H1 (cell line): Measurements from ENCODE around the gene ATG7. TPM values are rescaled to one million over a fixed set of nuclear protein-coding genes. Genes with fewer than 3 reads are reported as not detected.

Experiments
- CTCF ChIA-PET: fragments of 300-600 bp; sonication (Branson Sonifier 250); formaldehyde crosslinking; loops from one replicate; lab custom pipeline; 2021; ENCODE audit not compliant: partially characterized antibody; lab: Charles Lee
- POLR2A ChIA-PET: fragments of 300-600 bp; sonication (Branson Sonifier 250); formaldehyde crosslinking; loops from one replicate; lab custom pipeline; 2021; ENCODE audit warnings: inconsistent platforms; ENCODE audit not compliant: partially characterized antibody; lab: Charles Lee
- DNase-seq, 2 experiments: peaks; one replicate each; pipeline versions ENCODE4 v3.0.0 to v3.0.0-alpha.2; 2010 to 2022; ENCODE audit warnings: low spot score in 2 of 2, low read depth in 1 of 2, mixed read lengths in 1 of 2
- FAIRE-seq: peaks from 2 replicates; lab custom pipeline; 2011; peaks lifted over from hg19 to GRCh38; lab: Jason Lieb, UNC
- H2AFZ ChIP-seq: 2 replicates; pipeline ENCODE4 v1.8.1; 2012; ENCODE audit warnings: low read length, inconsistent platforms
- H2AK5ac ChIP-seq: 2 replicates; pipeline ENCODE4 v1.6.1; 2013; ENCODE audit warnings: low read depth, low read length
- H2BK120ac ChIP-seq: replicated peaks from 2 replicates; pipeline ENCODE3; 2013; ENCODE audit warnings: low read depth, low read length, inconsistent platforms
- H2BK12ac ChIP-seq: 2 replicates; pipeline ENCODE4 v1.6.1; 2013; ENCODE audit warnings: low read depth, low read length
- H2BK15ac ChIP-seq: 2 replicates; pipeline ENCODE4 v1.6.1; 2013; ENCODE audit warnings: low read length
- H2BK20ac ChIP-seq: 2 replicates; pipeline ENCODE4 v1.6.1; 2013; ENCODE audit warnings: low read length
- H2BK5ac ChIP-seq: 2 replicates; pipeline ENCODE4 v1.6.1; 2013; ENCODE audit warnings: low read depth, low read length
- H3K14ac ChIP-seq: 2 replicates; pipeline ENCODE4 v1.6.1; 2013; ENCODE audit warnings: inconsistent platforms; ENCODE audit not compliant: insufficient read length
- H3K18ac ChIP-seq: 2 replicates; pipeline ENCODE4 v1.6.1; 2013; ENCODE audit warnings: low read length; ENCODE audit errors: extremely low read depth
- H3K23ac ChIP-seq: 2 replicates; pipeline ENCODE4 v1.6.1; 2013; ENCODE audit warnings: inconsistent platforms; ENCODE audit not compliant: insufficient read length
- H3K23me2 ChIP-seq: 2 replicates; pipeline ENCODE4 v1.6.1; 2013; ENCODE audit warnings: low read depth, low read length
- H3K27ac ChIP-seq: 2 replicates; pipeline ENCODE4 v1.6.1; 2011; ENCODE audit warnings: low read depth, low read length, inconsistent platforms
- H3K27me3 ChIP-seq, 4 experiments: replicated peaks in 1 of 4; 1 replicate in 1 of 4; 2 replicates in 3 of 4; pipeline versions ENCODE4 v1.6.1 to v1.8.1; 2011 to 2013; ENCODE audit warnings: low read length in 3 of 4, mild to moderate bottlenecking in 3 of 4, inconsistent platforms in 2 of 4, mixed read lengths in 2 of 4, moderate library complexity in 1 of 4; ENCODE audit not compliant: control insufficient read depth in 3 of 4, insufficient read depth in 3 of 4; ENCODE audit errors: extremely low read depth in 1 of 4
- H3K36me3 ChIP-seq, 4 experiments: 2 replicates each; pipeline versions ENCODE4 v1.6.1 to v1.8.1; 2011 to 2013; ENCODE audit warnings: mild to moderate bottlenecking in 4 of 4, low read length in 3 of 4, moderate library complexity in 2 of 4, control low read depth in 1 of 4, inconsistent platforms in 1 of 4; ENCODE audit not compliant: insufficient read depth in 4 of 4, control insufficient read depth in 2 of 4
- H3K4ac ChIP-seq: replicated peaks from 2 replicates; pipeline ENCODE3; 2013; ENCODE audit warnings: low read length, low read depth, mixed read lengths, inconsistent platforms; ENCODE audit not compliant: insufficient read length
- H3K4me1 ChIP-seq, 4 experiments: replicated peaks in 1 of 4; 1 replicate in 1 of 4; 2 replicates in 3 of 4; pipeline versions ENCODE4 v1.6.1 to v1.8.1; 2011 to 2013; ENCODE audit warnings: low read length in 3 of 4, inconsistent platforms in 2 of 4, mixed read lengths in 1 of 4; ENCODE audit not compliant: insufficient read depth in 4 of 4, control insufficient read depth in 3 of 4
- H3K4me2 ChIP-seq, 2 experiments: 2 replicates each; pipeline versions ENCODE4 v1.6.1 to v1.8.1; 2011 to 2013; ENCODE audit warnings: low read depth in 2 of 2, low read length in 2 of 2, control low read depth in 1 of 2, inconsistent platforms in 1 of 2, mild to moderate bottlenecking in 1 of 2; ENCODE audit not compliant: insufficient read depth in 1 of 2
- H3K4me3 ChIP-seq, 4 experiments: fragments of 200-600, 300-600 bp in 1 of 4; sonication (generic), shearing (Covaris generic), sonication (Bioruptor Twin) in 1 of 4; 2 replicates each; pipeline versions ENCODE4 v1.5.1 to v1.8.1; 2011 to 2016; ENCODE audit warnings: low read length in 4 of 4, low read depth in 3 of 4, control low read depth in 2 of 4, inconsistent platforms in 2 of 4, mild to moderate bottlenecking in 2 of 4, mixed read lengths in 1 of 4, moderate library complexity in 1 of 4; ENCODE audit not compliant: insufficient read depth in 2 of 4; ENCODE audit errors: extremely low read depth in 1 of 4
- H3K56ac ChIP-seq: replicated peaks from 2 replicates; pipeline ENCODE3; 2013; ENCODE audit warnings: low read depth, mild to moderate bottlenecking, mixed read lengths, low read length, inconsistent platforms; ENCODE audit not compliant: insufficient read length
- H3K79me1 ChIP-seq: 2 replicates; pipeline ENCODE4 v1.6.1; 2013; ENCODE audit warnings: low read depth, low read length, control low read depth
- H3K79me2 ChIP-seq, 2 experiments: 2 replicates each; pipeline versions ENCODE4 v1.6.1 to v1.8.1; 2012 to 2013; ENCODE audit warnings: low read length in 2 of 2, mild to moderate bottlenecking in 2 of 2, inconsistent platforms in 1 of 2; ENCODE audit not compliant: insufficient read depth in 2 of 2, control insufficient read depth in 1 of 2
- H3K9ac ChIP-seq, 4 experiments: replicated peaks in 1 of 4; 1 replicate in 1 of 4; 2 replicates in 3 of 4; pipeline versions ENCODE4 v1.6.1 to v1.8.1; 2011 to 2013; ENCODE audit warnings: low read depth in 3 of 4, low read length in 3 of 4, control low read depth in 2 of 4, mild to moderate bottlenecking in 2 of 4, moderate library complexity in 2 of 4, inconsistent platforms in 1 of 4; ENCODE audit errors: extremely low read depth in 1 of 4
- H3K9me3 ChIP-seq, 2 experiments: 2 replicates each; pipeline versions ENCODE4 v1.6.1 to v1.8.1; 2012 to 2013; ENCODE audit warnings: mild to moderate bottlenecking in 2 of 2, moderate library complexity in 2 of 2, control low read depth in 1 of 2, inconsistent platforms in 1 of 2, low read depth in 1 of 2, low read length in 1 of 2, mixed read lengths in 1 of 2; ENCODE audit not compliant: insufficient read depth in 2 of 2
- H4K20me1 ChIP-seq, 2 experiments: replicated peaks in 1 of 2; 2 replicates each; pipeline versions ENCODE3 to v1.8.1; 2011 to 2013; ENCODE audit warnings: inconsistent platforms in 2 of 2, low read length in 2 of 2, mild to moderate bottlenecking in 1 of 2; ENCODE audit not compliant: insufficient read depth in 2 of 2, control insufficient read depth in 1 of 2
- H4K5ac ChIP-seq: 2 replicates; pipeline ENCODE4 v1.6.1; 2013; ENCODE audit warnings: low read length, low read depth, mixed read lengths, inconsistent platforms; ENCODE audit not compliant: insufficient read length
- H4K8ac ChIP-seq: 2 replicates; pipeline ENCODE4 v1.8.0; 2013; ENCODE audit warnings: mild to moderate bottlenecking, moderate library complexity, low read length, inconsistent platforms; ENCODE audit not compliant: insufficient read depth; ENCODE audit errors: extremely low read depth
- H4K91ac ChIP-seq: replicated peaks from 2 replicates; pipeline ENCODE3; 2013; ENCODE audit warnings: low read length, mixed read lengths, inconsistent platforms; ENCODE audit not compliant: insufficient read length
- ATF2 ChIP-seq: IDR thresholded peaks from 2 replicates; pipeline ENCODE4 v1.6.1; 2012; ENCODE audit warnings: low read length, inconsistent platforms
- BACH1 ChIP-seq: IDR thresholded peaks from 2 replicates; pipeline ENCODE4 v1.6.1; 2012; ENCODE audit warnings: low read length, improper control_type of control experiment
- CHD1 ChIP-seq: IDR thresholded peaks from 2 replicates; pipeline ENCODE4 v1.6.1; 2012; ENCODE audit warnings: low read depth, low read length, improper control_type of control experiment
- E2F6 ChIP-seq: IDR thresholded peaks from 2 replicates; pipeline ENCODE4 v1.6.1; 2012; ENCODE audit warnings: inconsistent platforms
- EP300 ChIP-seq, 2 experiments: IDR thresholded peaks; 1 replicate in 1 of 2; 2 replicates in 1 of 2; pipeline ENCODE4 v1.6.1; 2011 to 2012; ENCODE audit warnings: low read depth in 2 of 2, low read length in 2 of 2, mild to moderate bottlenecking in 2 of 2, borderline replicate concordance in 1 of 2, inconsistent platforms in 1 of 2, moderate library complexity in 1 of 2
- HDAC2 ChIP-seq, 2 experiments: fragments of 300-600 bp in 1 of 2; sonication (generic) in 1 of 2; IDR thresholded peaks; 2 replicates each; pipeline ENCODE4 v1.6.1; 2011 to 2012; ENCODE audit warnings: low read depth in 2 of 2, low read length in 2 of 2, mild to moderate bottlenecking in 2 of 2, moderate library complexity in 2 of 2, borderline replicate concordance in 1 of 2, inconsistent platforms in 1 of 2
- MAFK ChIP-seq: IDR thresholded peaks from 2 replicates; pipeline ENCODE4 v1.6.1; 2012; ENCODE audit warnings: low read depth, mild to moderate bottlenecking, improper control_type of control experiment, low read length
- PHF8 ChIP-seq: fragments of 200-600 bp; sonication (generic); conservative IDR thresholded peaks from 2 replicates; pipeline ENCODE4 v1.7.1; 2012; ENCODE audit warnings: low read depth, mild to moderate bottlenecking, inconsistent platforms, low read length, moderate library complexity
- POLR2AphosphoS5 ChIP-seq: IDR thresholded peaks from 2 replicates; pipeline ENCODE4 v1.6.1; 2011; ENCODE audit warnings: low read depth, low read length
- RAD21 ChIP-seq, 2 experiments: IDR thresholded peaks in 1 of 2; conservative IDR thresholded peaks in 1 of 2; 2 replicates each; pipeline ENCODE4 v1.6.1; 2011; ENCODE audit warnings: low read depth in 2 of 2, low read length in 2 of 2, improper control_type of control experiment in 1 of 2, inconsistent platforms in 1 of 2, mild to moderate bottlenecking in 1 of 2, moderate library complexity in 1 of 2
- SP1 ChIP-seq: IDR thresholded peaks from 2 replicates; pipeline ENCODE4 v1.6.1; 2011; ENCODE audit warnings: low read depth, low read length
- ZNF274 ChIP-seq: IDR thresholded peaks from 2 replicates; pipeline ENCODE4 v1.7.0; 2012; ENCODE audit warnings: low read length, borderline replicate concordance; ENCODE audit errors: extremely low read depth
- WGBS, 2 experiments: shearing (Covaris generic) in 1 of 2; methylation state at CpG; one replicate each; pipeline versions ENCODE4 v1.1.6 to v1.1.7; 2013 to 2015; ENCODE audit warnings: low lambda C conversion rate in 2 of 2, mixed read lengths in 2 of 2, inconsistent platforms in 1 of 2, low coverage in 1 of 2, missing lambda C conversion rate in 1 of 2; ENCODE audit not compliant: insufficient replicate concordance in 2 of 2, insufficient coverage in 1 of 2, insufficient read length in 1 of 2; ENCODE audit errors: extremely low coverage in 1 of 2, missing lambda C conversion rate in 1 of 2; 5-methylcytosine and 5-hydroxymethylcytosine counted together
- polyA plus RNA-seq, 7 experiments: library from polyadenylated mRNA; depleted of rRNA in 3 of 7; stranded (reverse) in 5 of 7; unstranded in 2 of 7; fragments of >200 nt in 5 of 7; fragments of 200-250 nt in 2 of 7; gene quantifications; 1 replicate in 5 of 7; 2 replicates in 1 of 7; 4 replicates in 1 of 7; pipeline versions ENCODE4 v1.2.1 to v1.2.3, GENCODE V29; 2011 to 2013; ENCODE audit warnings: missing spikeins in 2 of 7, mixed read lengths in 2 of 7
- total RNA-seq: library from RNA; stranded (reverse); fragmentation: NEBNext Ultra II Directional; extraction: Animal tissue kit (Norgen Biotek cat#: 25700); gene quantifications from 2 replicates; pipeline ENCODE4 v1.2.1, GENCODE V29; 2021

The ATG7 gene
- total and polyA plus RNA-seq, 2 of the 8 experiments (the other 6 are each of a cell fraction or from before 2014, with no cell fraction given): 15.0 to 19.1 TPM

DNA sequence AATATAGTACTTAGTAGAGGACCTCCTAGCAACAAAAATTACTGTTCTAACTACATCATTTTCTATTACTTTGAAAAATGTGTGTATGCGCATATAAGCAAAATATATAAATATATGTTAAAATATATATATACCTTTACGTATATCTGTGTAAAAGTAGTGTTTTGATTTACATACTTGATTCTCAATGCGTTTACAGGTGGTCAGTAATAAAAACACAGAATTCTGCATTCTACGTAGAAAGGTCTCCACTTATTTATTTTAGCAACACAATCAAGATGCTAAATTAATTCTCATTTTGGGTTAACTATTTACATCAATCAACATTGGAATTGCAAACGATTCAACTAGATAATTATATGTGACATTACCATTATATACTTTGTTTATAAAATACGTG lies 158.0 kb downstream of the ATG7 start:
- no peaks in the 10 kb centered on the region for H3K27me3 ChIP-seq
- FAIRE-seq: no peak
- H3K56ac ChIP-seq: no peak overlapping the region
- no peak overlapping the region for H4K5ac ChIP-seq
- 88% methylated on average over 6 of the region's 6 CpGs; no CpG with 5 or more reads in 1 of the 2 experiments for WGBS, 2 experiments
- H4K20me1 ChIP-seq: no peaks in the 10 kb centered on the region
- H3K79me1 ChIP-seq: no peaks in the 10 kb centered on the region
- H3K23ac ChIP-seq: no peak overlapping the region
- H3K79me2 ChIP-seq: no peaks in the 10 kb centered on the region
- no peak overlapping the region for H4K91ac ChIP-seq
- POLR2A ChIA-PET: no interaction called here
- no peak overlapping the region for H3K14ac ChIP-seq
- H3K4me3 ChIP-seq: no peak overlapping the region
- H4K8ac ChIP-seq: no peak overlapping the region
- H3K9me3 ChIP-seq: no peaks in the 10 kb centered on the region
- DNase-seq: no peak
- no peaks in the 10 kb centered on the region for H3K36me3 ChIP-seq
- no peak overlapping the region for H2BK12ac ChIP-seq
- no peak overlapping the region for H2BK120ac ChIP-seq
- H2AFZ ChIP-seq: no peak overlapping the region
- no peaks in the 10 kb centered on the region for H3K4me1 ChIP-seq
- no peak overlapping the region for H2AK5ac ChIP-seq
- no peak overlapping the region for H3K4me2 ChIP-seq
- H2BK20ac ChIP-seq: no peak overlapping the region
- no peak overlapping the region for H2BK15ac ChIP-seq
- H3K9ac ChIP-seq: no peak overlapping the region
- no peak overlapping the region for H3K27ac ChIP-seq
- H2BK5ac ChIP-seq: no peak overlapping the region
- H3K23me2 ChIP-seq: no peaks in the 10 kb centered on the region
- no peak overlapping the region for H3K18ac ChIP-seq
- CTCF ChIA-PET: no interaction called here
- H3K4ac ChIP-seq: no peak overlapping the region
- TF ChIP-seq CHD1 (no peak), POLR2AphosphoS5 (no peak), RAD21 (IDR thresholded peaks at IDR 0.05 in 1 of 2, conservative IDR thresholded peaks at IDR 0.05 in 1 of 2; ENCODE audit: low read depth in 2 of 2, low read length in 2 of 2) (no peak), ZNF274 (no peak), MAFK (no peak), BACH1 (no peak), SP1 (no peak), E2F6 (no peak), PHF8 (no peak), EP300 (IDR thresholded peaks at IDR 0.05; ENCODE audit: borderline replicate concordance in 1 of 2, low read depth in 2 of 2, low read length in 2 of 2) (no peak), ATF2 (no peak), HDAC2 (IDR thresholded peaks at IDR 0.05; ENCODE audit: borderline replicate concordance in 1 of 2, low read depth in 2 of 2, low read length in 2 of 2) (no peak)
